ENCODE data around the gene GAB3. TPM values are rescaled to one million over a fixed set of nuclear protein-coding genes. Genes with fewer than 3 reads are reported as not detected.

Gene GAB3
- total RNA-seq: 1 to 10 TPM; 1.5 to 2.5 (median 2.0) TPM

GRCh38 chrX:154750301-154751202 is at the start of gene GAB3:
Gene GAB3 (minus strand): TSS chrX:154751077. CDS start chrX:154751025, 52 bp downstream.
- peak; percentile 26 for DNase-seq
- peaks cover 24% of the 10 kb centered on the region for H3K4me1 Mint-ChIP-seq (ENCODE audit: low read depth)
- H3K4me3 Mint-ChIP-seq: peak within 1 kb of the TSS; percentile 75
- H3K27me3 Mint-ChIP-seq (ENCODE audit: low read depth): no peaks in the 10 kb centered on the region
- ATAC-seq: peak; percentile 72 to 76
- no peaks in the 10 kb centered on the region for H3K36me3 Mint-ChIP-seq (ENCODE audit: insufficient read depth)
- no peaks in the 10 kb centered on the region for H3K9me3 Mint-ChIP-seq

- Mint-ChIP-seq H3K27me3 (ENCODE audit: low read depth) (no peaks in the 10 kb centered on the region), H3K9me3 (no peaks in the 10 kb centered on the region), H3K4me1 (ENCODE audit: low read depth) (peaks cover 46% of the 10 kb centered on the region), H3K36me3 (ENCODE audit: insufficient read depth) (no peaks in the 10 kb centered on the region), H3K4me3 (no peak overlapping the region)
- ATAC-seq (no peak), DNase-seq (no peak)
These were observed 48.9 kb upstream of the GAB3 start for GRCh38 chrX:154799556-154800348.

- ATAC-seq: no peak
- H3K4me3 Mint-ChIP-seq: no peak overlapping the region
These were observed 46.1 kb upstream of the GAB3 start for GRCh38 chrX:154797006-154797405.

GRCh38 chrX:154795016-154795415 is 44.1 kb upstream of the GAB3 start:
- Mint-ChIP-seq H3K9me3 (no peaks in the 10 kb centered on the region), H3K4me3 (no peak overlapping the region), H3K27me3 (ENCODE audit: low read depth) (no peaks in the 10 kb centered on the region), H3K4me1 (ENCODE audit: low read depth) (peaks cover 17% of the 10 kb centered on the region), H3K36me3 (ENCODE audit: insufficient read depth) (no peaks in the 10 kb centered on the region)
- ATAC-seq: no peak
- DNase-seq: no peak

More at GRCh38 chrX:154797006-154797405, 46.1 kb upstream of the GAB3 start:
- Mint-ChIP-seq H3K4me1 (ENCODE audit: low read depth) (peaks cover 32% of the 10 kb centered on the region), H3K27me3 (ENCODE audit: low read depth) (no peaks in the 10 kb centered on the region), H3K36me3 (ENCODE audit: insufficient read depth) (no peaks in the 10 kb centered on the region), H3K9me3 (no peaks in the 10 kb centered on the region)
- DNase-seq: no peak

GRCh38 chrX:154793084-154793795 is 42.4 kb upstream of the GAB3 start:
- no peak overlapping the region for H3K4me3 Mint-ChIP-seq
- no peaks in the 10 kb centered on the region for H3K36me3 Mint-ChIP-seq (ENCODE audit: insufficient read depth)
- H3K27me3 Mint-ChIP-seq (ENCODE audit: low read depth): no peaks in the 10 kb centered on the region
- ATAC-seq (no peak), DNase-seq (no peak)
- no peaks in the 10 kb centered on the region for H3K9me3 Mint-ChIP-seq
- H3K4me1 Mint-ChIP-seq (ENCODE audit: low read depth): peaks cover 4% of the 10 kb centered on the region

GRCh38 chrX:154791939-154792338 is 41.1 kb upstream of the GAB3 start:
- ATAC-seq: peak in 1 of 2 donors; percentile 21
- DNase-seq: no peak
- no peaks in the 10 kb centered on the region for H3K36me3 Mint-ChIP-seq (ENCODE audit: insufficient read depth)
- H3K9me3 Mint-ChIP-seq: no peaks in the 10 kb centered on the region
- peaks cover under 1% of the 10 kb centered on the region for H3K4me1 Mint-ChIP-seq (ENCODE audit: low read depth)
- H3K4me3 Mint-ChIP-seq: no peak overlapping the region
- no peaks in the 10 kb centered on the region for H3K27me3 Mint-ChIP-seq (ENCODE audit: low read depth)

GRCh38 chrX:154791467-154791866 is 40.6 kb upstream of the GAB3 start:
- no peaks in the 10 kb centered on the region for H3K9me3 Mint-ChIP-seq
- H3K4me3 Mint-ChIP-seq: no peak overlapping the region
- H3K27me3 Mint-ChIP-seq (ENCODE audit: low read depth): no peaks in the 10 kb centered on the region
- H3K36me3 Mint-ChIP-seq (ENCODE audit: insufficient read depth): no peaks in the 10 kb centered on the region
- no peaks in the 10 kb centered on the region for H3K4me1 Mint-ChIP-seq (ENCODE audit: low read depth)
- ATAC-seq: no peak
- DNase-seq: no peak

GRCh38 chrX:154785716-154786115 is 34.8 kb upstream of the GAB3 start:
- Mint-ChIP-seq H3K36me3 (ENCODE audit: insufficient read depth) (no peaks in the 10 kb centered on the region), H3K9me3 (no peaks in the 10 kb centered on the region), H3K4me1 (ENCODE audit: low read depth) (peaks cover 13% of the 10 kb centered on the region), H3K4me3 (no peak overlapping the region), H3K27me3 (ENCODE audit: low read depth) (no peaks in the 10 kb centered on the region)
- no peak for ATAC-seq
- DNase-seq: no peak

GRCh38 chrX:154784149-154784995 is 33.5 kb upstream of the GAB3 start:
- ATAC-seq (no peak), DNase-seq (no peak)
- Mint-ChIP-seq H3K4me3 (peak overlapping the region; percentile 66), H3K4me1 (ENCODE audit: low read depth) (peaks cover 13% of the 10 kb centered on the region), H3K27me3 (ENCODE audit: low read depth) (no peaks in the 10 kb centered on the region), H3K36me3 (ENCODE audit: insufficient read depth) (no peaks in the 10 kb centered on the region), H3K9me3 (no peaks in the 10 kb centered on the region)

- peaks cover 15% of the 10 kb centered on the region for H3K4me1 Mint-ChIP-seq (ENCODE audit: low read depth)
- H3K36me3 Mint-ChIP-seq (ENCODE audit: insufficient read depth): peaks cover 15% of the 10 kb centered on the region
- H3K9me3 Mint-ChIP-seq: no peaks in the 10 kb centered on the region
- H3K27me3 Mint-ChIP-seq (ENCODE audit: low read depth): no peaks in the 10 kb centered on the region
- H3K4me3 Mint-ChIP-seq: no peak overlapping the region
- no peak for DNase-seq
- ATAC-seq: no peak
These were observed 30.1 kb upstream of the GAB3 start for GRCh38 chrX:154780968-154781367.

- ATAC-seq (no peak), DNase-seq (no peak)
- no peak overlapping the region for H3K4me3 Mint-ChIP-seq
- no peaks in the 10 kb centered on the region for H3K27me3 Mint-ChIP-seq (ENCODE audit: low read depth)
- H3K9me3 Mint-ChIP-seq: no peaks in the 10 kb centered on the region
- H3K36me3 Mint-ChIP-seq (ENCODE audit: insufficient read depth): peaks cover 21% of the 10 kb centered on the region
- H3K4me1 Mint-ChIP-seq (ENCODE audit: low read depth): peaks cover 20% of the 10 kb centered on the region
These were observed 28.4 kb upstream of the GAB3 start for GRCh38 chrX:154779261-154779660.

- ATAC-seq (no peak), DNase-seq (no peak)
- peaks cover 29% of the 10 kb centered on the region for H3K36me3 Mint-ChIP-seq (ENCODE audit: insufficient read depth)
- no peak overlapping the region for H3K4me3 Mint-ChIP-seq
- H3K27me3 Mint-ChIP-seq (ENCODE audit: low read depth): no peaks in the 10 kb centered on the region
- H3K9me3 Mint-ChIP-seq: no peaks in the 10 kb centered on the region
- H3K4me1 Mint-ChIP-seq (ENCODE audit: low read depth): peaks cover 15% of the 10 kb centered on the region
These were observed 25.9 kb upstream of the GAB3 start for GRCh38 chrX:154776753-154777152.

- DNase-seq: peak; percentile 28
- H3K4me1 Mint-ChIP-seq (ENCODE audit: low read depth): peaks cover 15% of the 10 kb centered on the region
- H3K27me3 Mint-ChIP-seq (ENCODE audit: low read depth): no peaks in the 10 kb centered on the region
- peak; percentile 55 to 62 for ATAC-seq
- no peak overlapping the region for H3K4me3 Mint-ChIP-seq
- H3K36me3 Mint-ChIP-seq (ENCODE audit: insufficient read depth): peaks cover 34% of the 10 kb centered on the region
- H3K9me3 Mint-ChIP-seq: no peaks in the 10 kb centered on the region
These were observed 24.8 kb upstream of the GAB3 start for GRCh38 chrX:154775419-154776349.

Measured in activated T-cell treated with anti-CD3 and anti-CD28 coated beads, Interleukin-2, amount 50 U/mL, for 4 hours (primary cell).